GM21367 (cell line): ENCODE data around the gene ATP8A2.

Source experiments
- ATAC-seq: cut with Tn5 transposase; IDR thresholded peaks from one replicate; pipeline ENCODE4 v1.9.1; 2021; ENCODE audit not compliant: unreplicated experiment

Gene ATP8A2

GRCh38 chr13:25725104-25725503 lies 353.3 kb downstream of the ATP8A2 start:
- ATAC-seq: no peak

DNA sequence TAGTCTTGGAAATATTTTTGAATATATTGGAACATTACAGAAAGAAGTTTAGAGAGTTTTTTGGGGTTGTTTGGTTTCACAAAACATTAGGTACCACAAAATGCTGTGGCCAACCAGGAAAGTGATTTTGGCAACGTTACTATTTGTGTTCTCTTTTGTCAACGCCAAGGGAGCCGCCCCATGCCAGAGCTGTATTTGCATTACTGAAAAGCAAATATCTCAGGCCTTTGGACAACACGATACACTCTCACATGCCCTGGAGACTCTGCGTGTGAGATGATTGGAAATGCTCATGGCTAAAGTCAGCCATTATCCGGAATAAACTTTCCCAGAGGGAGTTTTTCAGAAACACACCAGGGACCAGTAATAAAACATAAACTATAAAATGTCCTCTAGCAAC lies 355.5 kb downstream of the ATP8A2 start:
- no peak for ATAC-seq

- ATAC-seq: no peak
Measured at GRCh38 chr13:25727810-25728209, 356.0 kb downstream of the ATP8A2 start.

DNA sequence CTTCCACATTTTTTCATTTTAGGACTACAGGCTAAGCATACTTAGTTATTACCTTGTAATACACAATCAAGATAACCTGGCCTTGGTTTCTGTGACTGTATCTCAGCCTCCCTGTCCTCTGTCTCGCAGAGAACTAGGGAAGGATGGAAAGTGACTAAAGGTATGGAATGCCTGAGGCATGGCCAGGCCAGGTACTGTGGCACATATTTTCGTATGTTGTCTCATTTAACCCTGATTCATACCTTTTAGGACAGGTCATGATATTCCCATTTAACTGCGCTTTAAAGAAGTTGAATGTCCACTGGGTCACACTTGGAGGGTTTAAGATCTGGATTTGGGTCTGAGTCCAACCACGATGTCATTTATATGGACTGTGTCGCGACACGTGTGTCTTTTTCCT lies 357.4 kb downstream of the ATP8A2 start:
- no peak for ATAC-seq

DNA sequence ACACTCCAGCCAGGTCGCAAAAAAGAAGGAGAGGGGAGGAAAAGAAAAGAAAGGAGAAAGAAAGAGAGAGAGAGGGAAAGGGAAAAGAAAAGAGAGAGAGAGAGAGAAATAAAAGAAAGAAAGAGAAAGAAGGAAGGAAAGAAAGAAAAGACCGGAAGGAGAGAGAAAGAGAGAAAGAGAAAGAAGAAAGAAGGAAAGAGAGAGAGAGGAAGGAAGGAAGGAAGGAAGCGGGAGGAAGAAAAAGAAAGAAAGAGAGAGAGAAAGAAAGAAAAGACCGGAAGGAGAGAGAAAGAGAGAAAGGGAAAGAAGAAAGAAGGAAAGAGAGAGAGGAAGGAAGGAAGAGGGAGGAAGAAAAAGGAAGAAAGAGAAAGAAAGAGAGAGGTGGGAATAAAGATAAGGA lies 359.3 kb downstream of the ATP8A2 start:
- ATAC-seq: no peak

DNA sequence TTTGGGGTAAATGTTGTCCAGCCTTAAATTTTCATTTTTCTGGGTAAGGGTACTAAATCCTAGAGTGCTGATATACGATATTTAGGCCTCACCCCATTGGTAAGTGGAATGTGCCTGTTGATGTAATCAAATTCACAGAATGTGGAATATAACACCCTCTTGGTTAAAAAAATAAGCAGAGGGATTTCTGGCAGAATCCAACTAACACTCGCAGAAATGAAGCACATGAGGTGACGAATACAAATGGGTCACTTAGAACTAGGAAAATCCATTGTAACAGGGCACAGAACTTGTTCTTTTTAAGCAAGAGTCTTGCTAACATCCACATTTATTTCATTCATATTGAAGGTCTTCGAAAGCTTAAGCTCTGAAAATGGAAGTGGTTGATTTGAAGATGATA lies 359.8 kb downstream of the ATP8A2 start:
- no peak for ATAC-seq

GRCh38 chr13:25732111-25732865 lies 360.5 kb downstream of the ATP8A2 start:
- ATAC-seq: no peak

DNA sequence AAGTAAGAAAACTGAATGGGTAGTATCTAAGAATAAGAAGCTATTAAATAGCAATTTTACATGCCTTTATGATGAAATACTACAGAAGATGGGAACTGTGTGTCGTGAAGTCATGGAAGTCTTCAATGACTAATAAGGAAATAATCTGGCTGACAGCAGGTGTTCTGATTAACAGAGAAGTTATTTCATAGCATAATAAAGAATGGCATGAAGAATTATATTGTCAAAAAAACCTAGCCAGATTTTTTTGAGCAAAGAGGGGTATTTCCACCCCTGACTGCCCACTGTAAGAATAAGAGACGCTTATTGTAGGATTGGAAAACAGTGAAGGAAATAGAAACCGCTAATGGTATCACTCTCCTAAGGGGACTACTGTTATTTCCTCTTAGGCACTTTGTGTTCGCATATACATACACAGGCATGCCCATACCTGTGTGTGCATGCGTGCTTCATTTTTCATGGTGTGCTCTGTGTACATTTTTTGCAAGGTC lies 361.3 kb downstream of the ATP8A2 start:
- ATAC-seq: no peak

GRCh38 chr13:25733696-25734435 lies 362.1 kb downstream of the ATP8A2 start:
- no peak for ATAC-seq

GRCh38 chr13:25738342-25739196 lies 366.8 kb downstream of the ATP8A2 start:
- no peak for ATAC-seq

GRCh38 chr13:25739376-25739775 lies 367.6 kb downstream of the ATP8A2 start:
- ATAC-seq: no peak

GRCh38 chr13:25741796-25742195 lies 370.0 kb downstream of the ATP8A2 start:
- ATAC-seq: no peak

DNA sequence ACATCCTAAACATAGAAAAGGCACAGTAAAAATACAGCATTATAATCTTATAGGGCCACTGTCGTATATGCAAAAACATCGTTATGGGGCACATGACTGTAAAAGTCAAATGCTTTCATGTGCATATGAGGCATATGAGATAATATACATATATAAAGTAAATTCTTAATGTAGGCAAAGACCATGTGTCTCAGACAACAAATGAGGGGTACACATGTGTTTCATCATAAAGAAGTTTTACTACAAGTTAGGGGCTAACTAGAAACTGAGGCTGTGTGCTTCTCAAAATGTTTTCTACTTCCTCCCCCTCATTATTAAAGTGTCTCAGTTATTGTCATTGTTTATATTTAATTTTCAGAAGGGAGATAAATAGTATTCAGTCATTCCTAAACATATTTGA lies 370.4 kb downstream of the ATP8A2 start:
- ATAC-seq: no peak

GRCh38 chr13:25743421-25743820 lies 371.6 kb downstream of the ATP8A2 start:
- ATAC-seq: no peak

GRCh38 chr13:25744178-25744577 lies 372.4 kb downstream of the ATP8A2 start:
- ATAC-seq: no peak

- ATAC-seq: no peak
Measured at GRCh38 chr13:25746131-25746530, 374.4 kb downstream of the ATP8A2 start.

DNA sequence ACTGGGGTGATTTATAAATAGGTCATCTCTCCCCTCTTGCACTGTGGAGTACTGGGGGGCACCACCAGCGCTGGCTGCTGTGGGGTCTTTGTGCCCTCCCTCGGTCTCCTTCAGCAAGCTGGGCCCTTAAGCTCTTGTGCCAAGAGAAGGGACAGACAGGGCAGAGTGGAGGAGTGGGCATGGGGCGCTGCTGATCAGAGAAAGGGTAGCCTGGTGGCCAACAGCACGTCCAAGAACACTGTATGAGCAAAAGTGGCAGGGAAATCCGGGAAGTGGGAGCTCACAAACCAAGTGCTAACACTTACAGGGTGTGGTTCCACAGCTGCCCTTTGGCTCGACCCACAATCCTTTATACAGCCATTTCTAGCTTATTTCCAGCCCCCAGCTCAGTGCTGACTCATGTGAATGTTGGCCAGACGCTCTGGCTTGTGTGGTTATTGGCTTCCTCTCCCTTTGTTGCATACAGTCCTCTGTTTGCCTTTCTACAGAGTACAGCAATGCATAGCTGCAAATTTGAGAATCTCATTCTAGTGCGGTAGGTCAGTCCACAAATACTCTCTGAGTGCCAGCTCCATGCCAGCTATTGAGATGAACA lies 381.3 kb downstream of the ATP8A2 start:
- no peak for ATAC-seq

DNA sequence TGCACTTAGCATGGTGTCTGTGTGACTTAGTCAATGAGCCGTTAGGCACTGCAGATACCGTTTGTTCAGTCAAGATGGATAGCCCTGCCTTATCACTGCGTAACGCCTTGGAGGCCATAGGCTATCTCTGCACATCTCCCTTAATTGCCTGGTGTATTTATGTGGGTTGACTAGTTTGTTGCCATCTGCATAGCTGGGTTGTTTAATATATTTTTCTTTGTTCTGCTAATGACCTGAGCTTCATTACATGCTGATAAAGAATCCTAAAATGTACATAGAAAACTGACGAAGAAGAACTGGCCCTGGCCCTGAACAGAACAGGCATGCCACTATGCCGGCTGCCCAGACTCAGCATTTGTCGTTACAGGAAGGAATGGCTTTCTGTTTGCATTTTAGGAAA lies 382.2 kb downstream of the ATP8A2 start:
- ATAC-seq: no peak

DNA sequence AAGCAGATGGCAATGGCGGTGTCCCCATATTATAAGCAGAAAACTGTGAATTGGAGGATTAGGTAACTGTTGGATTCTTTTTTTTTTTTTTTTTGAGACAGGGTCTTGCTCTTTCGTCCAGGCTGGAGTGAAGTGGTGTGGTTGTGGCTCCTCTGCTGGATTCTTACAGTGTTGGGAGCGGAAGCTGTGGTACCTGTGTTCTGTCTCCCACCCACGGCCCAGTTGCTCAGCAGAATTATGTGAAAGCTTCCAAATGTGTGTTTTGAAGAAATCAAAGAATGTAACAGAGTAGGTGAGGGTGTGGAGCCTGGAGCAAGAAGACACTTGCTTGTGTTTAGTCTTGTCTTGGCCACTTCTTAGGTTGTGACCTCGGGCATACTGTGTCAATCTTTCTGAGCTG lies 384.5 kb downstream of the ATP8A2 start:
- no peak for ATAC-seq

DNA sequence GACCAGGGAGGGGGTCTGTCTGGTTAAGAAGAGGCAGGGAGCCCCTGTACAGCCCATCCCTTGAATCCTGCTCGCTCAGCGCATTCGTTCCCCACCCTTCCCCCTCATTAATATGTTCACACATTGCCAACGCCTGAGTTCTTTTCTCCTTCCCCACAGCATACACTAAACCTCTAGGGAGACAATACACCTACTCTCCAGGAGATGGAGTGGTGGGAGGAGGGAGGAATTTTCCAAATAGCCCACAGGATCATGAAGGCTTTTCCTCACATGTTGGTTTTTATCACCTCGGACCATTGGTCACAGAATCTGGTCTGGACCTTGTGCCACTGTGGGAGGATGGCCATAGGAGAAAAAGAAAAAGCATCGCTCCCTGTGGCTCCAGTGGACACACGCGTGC lies 385.1 kb downstream of the ATP8A2 start:
- ATAC-seq: no peak

DNA sequence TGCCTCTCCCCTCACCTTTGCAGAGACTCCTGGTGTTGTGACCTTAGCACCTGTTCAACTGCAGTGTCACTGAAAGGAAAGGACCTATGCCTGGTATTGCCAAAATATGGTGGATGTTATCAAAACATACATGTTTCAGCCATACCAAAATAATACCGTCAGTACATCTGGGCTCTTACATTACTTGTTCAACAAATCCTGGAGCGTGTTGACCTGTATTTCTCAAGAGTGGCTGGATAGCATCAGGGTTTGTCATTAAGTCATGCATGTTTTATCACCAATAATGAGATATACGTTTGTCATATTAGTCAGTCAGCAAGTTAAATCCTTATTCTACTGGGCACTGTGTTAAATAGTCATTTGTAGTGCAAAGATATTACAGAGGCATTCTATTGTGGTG lies 389.3 kb downstream of the ATP8A2 start:
- no peak for ATAC-seq
